GM19467 (cell line): ENCODE results near the gene PAX2.

ENCODE experiments used
- ATAC-seq: cut with Tn5 transposase; IDR thresholded peaks from one replicate; pipeline ENCODE4 v1.9.1; 2021; ENCODE audit warnings: mild to moderate bottlenecking, moderate library complexity; ENCODE audit not compliant: unreplicated experiment

The PAX2 gene

DNA sequence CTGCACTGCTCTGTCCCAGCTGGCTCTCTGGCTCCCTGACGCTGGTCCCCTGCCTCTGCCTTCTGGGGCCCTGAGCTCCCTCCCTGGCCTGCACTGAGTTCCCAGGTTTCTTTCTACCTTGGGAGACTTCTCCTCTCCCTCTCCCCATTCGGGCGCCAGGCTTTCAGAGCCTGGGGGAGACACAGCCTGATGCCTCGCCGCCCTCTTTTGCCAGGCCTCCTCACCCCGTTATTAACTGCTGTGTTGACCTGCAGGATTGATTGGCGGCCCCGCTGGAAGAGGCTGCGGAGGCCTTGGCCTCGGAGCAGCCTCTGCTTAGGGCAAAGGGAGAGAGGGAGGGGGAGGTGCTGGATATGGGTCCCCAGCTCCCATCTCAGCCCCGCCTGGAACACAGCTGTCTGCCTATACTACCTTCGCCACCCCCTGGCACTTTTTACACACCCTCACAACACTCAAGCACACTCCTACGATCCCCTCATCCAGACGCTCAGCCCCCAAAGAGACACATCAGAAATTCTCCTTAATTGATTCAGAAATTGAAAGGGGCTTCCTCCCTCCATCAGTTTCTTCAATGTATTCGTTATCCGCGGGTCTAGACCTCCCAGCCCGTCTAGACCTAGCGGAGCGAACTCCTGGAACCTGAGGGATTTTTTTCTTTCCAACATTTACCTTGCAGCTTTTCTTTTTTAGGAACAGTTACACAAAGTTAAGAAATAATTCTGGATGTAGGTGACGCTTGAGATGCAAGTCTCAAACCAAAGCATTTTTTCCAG lies 7.1 kb upstream of the PAX2 start:
- no peak for ATAC-seq

DNA sequence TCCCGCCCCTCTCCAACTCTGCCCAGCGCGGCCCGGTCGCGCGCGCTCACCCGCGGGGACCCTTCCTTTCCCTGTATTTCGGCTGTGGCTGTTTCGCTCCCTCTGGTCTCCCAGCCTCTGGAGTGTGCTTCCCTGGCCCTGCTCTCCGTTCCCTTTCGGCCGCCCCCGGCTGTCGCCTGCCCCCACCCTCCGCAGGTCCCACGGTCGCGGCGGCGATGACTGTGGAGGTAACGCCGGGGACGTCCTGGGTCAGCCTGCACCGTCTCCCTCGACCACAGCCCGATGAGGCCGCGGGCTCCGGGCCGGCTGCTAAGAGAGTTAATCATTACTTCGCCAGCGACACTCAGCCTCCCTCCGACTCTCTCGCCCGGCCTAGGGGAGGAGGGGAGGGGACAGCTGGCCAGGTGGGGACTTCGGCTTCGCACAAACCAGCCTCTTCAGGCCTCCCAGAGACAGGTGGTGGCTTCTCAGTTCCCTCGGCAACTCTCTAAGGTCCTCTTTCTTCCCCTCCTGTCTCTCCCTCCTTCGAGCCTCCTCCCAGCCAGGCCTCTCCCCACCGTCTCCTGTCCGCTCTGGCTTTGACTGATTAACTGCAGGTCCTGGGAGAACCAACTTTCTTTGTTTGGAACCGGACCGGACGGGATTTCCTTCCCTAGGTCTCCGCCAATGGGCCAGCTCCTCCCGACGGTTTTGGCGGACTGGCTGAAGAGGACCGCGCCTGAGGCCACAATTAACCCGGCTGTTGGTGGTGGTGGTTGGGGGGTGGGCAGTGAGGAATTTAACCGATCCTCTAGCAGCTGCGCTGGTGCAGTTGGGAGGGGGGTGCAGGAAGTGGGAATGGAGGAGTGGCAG lies 5.6 kb upstream of the PAX2 start:
- ATAC-seq: no peak

DNA sequence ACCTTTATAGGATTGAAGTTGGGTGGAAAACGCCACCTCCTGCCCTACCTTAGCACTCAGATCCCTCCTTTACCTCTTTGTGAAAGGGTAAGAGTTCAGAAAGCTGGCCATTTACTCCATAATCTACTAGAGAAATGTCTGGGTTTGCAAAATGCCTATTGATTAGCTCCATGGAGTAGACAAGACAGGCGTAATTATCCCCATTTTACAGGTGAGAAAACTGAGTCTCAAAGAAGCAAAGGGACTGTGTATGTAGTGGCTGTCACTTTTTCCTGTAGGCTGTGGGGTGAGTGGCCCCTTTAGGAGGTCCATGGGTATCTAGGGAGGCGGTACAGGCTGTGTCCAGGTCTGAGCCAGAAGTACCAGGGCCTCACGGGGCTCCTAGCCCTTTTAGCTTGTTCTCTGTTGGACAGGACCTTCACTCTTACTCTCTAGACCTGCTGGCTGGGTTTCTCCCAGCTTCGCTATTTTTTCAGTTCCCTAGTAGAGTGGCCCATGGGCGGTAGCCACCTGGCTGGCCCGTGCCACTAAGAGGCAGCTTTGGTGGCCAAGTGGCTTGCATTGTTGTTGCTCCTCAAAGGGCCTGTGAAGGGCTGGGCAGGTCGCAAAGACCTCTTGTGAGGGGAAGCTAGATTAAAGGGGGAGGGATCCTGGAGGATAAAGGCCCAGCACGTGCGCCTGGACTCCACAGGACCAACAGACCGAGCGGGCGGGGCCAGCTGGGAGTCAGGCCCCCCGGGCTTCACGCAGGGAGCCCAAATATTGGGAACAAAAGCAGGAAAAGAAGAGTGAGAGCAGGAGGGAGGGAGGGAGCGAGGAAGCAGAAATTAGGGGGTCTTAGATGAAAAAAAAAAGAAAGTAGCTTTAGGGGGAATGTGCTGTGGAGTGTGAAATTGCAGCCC lies 4.7 kb upstream of the PAX2 start:
- no peak for ATAC-seq

DNA sequence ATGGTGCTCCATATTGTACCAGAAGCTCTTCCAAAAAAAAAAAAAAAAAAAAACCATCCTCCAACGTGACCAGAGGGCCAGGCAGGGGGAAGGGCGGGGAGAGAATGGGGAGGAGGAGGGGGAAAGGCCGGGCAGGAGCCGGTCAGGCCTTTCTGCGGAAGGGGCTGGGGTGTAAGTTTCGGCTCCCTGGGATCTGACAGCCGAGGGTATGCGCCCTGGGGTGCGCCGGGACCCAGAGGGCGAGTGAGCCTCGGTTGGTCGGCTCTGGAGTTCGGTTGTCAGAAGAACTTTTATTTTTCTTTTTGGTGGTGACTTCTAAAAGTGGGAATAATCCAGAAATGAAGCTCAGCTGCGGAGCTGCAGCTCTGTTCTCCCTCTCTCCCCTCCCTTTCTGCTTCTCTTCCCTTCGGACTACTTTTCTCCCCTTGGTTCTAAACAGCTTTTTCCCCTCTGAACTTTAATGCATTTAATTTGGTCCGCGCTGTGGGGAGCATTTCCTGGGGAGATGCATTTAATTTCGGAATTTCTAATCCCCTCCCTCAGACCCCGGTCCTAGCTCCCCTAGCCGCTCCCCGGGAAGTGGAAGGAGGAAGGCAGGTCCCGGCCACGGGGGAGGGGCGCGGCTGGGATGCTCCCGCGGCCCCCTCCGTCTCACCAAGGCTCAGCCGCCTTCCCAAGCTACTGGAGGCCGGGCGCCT lies 3.9 kb upstream of the PAX2 start:
- ATAC-seq: no peak

DNA sequence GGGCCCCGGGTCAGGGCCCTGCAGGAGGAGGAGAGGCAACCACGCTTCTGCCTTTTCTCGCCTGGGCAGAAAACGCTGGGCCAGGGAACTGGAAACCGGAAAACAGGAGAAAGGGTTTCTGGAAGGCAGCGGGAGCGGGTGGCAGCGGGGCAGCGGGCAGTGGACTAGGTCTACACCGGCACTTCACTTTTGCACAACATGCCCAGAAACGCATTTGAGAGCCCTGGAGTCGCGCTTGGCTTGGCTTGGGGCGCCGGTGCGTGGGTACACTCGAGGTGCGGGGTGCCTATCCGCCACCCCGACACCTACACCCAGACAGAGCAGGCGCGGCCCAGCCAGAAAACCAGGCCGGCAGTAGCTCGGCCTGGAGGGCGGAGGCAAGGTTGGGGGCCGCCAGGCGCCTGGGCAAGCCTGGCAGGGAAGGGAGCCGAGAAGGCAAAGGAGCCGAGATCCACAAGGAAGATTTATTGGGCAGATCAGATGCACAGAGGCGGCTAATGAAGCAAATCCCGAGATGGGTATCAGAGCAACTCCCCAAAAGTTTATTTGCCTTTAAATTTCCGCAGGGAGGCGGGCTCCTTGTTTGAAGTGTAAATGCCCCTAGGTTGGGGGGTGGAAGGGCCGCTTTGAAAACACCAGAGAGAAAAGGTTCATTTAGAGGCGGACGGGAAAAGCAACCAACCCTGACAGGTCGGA lies 3.2 kb upstream of the PAX2 start:
- no peak for ATAC-seq

DNA sequence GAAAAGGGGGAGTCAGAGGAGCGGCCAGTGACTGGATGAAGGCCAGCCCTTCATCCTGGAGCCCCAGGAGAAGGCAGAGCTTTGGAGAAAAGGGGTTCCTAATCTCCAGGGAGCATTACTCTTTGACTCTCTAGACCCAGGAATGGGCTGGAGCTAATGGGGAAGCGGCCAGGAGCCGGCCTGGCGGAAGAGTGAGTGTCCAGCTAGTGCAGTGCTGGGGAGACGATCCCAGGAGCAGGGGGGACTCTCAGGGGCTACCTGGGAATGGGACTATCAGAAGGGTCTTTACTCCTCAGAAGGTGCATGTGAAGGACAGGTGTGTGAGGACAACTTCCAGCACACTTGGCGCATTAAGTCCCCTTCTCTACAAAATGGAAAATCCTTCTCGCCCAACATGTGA lies 2.4 kb upstream of the PAX2 start:
- ATAC-seq: no peak

DNA sequence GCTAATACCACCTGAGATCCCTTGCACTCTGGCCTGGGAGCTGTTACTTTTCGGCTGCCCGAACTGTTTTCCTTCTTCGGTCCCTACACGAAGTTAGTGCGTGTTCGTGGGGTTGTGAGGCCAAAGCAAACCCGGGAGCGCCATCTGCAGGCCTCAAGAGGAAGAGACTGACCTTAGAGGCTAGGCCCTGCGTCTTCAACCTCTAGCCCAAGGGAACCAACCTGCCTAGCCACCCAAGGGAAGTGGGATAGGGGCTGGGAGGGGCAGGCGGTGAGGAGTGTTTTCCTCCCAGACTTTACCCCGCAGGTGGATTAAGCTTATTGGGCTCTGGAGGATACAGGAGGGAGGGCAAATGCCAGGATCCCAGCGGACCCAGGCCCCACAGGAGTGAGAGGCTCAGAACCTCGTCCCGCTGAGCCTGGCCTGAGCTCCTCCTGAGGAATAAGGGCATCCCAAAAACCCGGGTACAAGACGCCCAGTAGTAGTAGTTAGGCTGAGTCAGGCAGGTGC lies 1.7 kb upstream of the PAX2 start:
- no peak for ATAC-seq

DNA sequence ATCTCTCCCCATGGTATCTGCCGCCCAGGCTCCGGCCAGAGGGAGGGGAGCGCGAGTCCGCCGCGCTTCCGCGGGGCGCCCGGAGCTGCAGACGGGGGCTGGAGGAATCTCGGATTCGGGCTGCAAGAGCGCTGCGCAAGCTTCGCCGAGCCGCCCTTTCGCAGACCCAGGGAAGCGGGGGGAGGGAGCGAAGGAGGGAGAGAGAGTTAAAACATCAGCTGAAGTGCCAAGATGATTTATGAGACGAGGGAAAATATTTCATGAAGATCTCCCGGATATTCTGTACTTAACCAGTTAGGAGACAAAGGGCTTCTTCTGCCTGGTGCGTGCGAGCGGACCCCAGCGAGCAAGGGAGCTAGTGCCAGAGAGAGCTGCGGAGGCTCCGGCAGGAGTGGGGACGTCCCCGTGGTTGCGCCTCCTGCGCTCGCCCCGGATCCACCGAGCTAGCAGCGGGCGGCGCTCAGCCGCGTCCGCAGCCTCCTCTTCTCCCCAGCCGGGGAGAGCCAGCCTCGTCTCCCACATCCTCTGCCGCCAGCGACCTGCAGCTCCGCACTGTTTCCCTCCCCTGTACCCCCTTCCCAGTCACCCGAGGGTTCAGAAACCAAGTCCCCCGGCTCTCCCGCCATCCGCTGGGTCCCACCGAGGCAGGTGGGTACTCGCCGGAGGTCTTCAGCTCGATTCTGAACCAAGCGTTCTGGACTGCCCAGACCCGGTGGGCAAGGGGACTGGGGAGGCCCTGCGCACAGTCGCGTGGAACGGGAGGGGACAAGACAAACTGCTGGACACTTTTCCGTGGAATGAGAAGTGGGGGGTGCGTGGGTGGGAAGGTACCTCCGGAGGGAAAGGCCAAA lies 1.0 kb upstream of the PAX2 start:
- no peak for ATAC-seq

DNA sequence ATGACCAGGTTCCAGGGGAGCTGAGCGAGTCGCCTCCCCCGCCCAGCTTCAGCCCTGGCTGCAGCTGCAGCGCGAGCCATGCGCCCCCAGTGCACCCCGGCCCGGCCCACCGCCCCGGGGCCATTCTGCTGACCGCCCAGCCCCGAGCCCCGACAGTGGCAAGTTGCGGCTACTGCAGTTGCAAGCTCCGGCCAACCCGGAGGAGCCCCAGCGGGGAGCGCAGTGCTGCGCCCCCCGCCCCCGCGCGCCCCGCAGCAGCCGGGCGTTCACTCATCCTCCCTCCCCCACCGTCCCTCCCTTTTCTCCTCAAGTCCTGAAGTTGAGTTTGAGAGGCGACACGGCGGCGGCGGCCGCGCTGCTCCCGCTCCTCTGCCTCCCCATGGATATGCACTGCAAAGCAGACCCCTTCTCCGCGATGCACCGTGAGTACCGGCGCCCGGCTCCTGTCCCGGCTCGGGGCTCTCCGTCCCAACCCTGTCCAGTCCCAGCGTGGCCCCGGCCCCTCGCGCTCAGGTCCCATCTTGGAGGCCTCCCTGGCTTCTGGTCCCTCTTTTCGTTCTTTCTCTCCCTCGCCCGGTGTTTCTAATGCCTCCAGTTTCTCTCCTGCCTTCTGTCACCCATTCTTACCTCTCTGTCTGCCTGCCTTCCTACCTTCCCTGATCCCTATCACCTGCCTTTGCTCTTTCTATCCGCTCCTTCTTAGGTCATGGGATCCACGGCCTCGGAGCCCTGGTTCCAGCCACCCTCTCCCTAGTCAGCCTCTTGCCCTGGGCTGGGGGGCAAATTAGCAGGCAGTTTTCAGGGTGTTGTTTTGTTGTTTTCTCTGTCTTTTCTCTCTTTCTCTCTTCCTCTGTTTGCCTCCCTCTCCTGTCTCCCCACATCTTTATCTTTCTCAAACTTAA lies 751 bp downstream of the PAX2 start:
- no peak for ATAC-seq

DNA sequence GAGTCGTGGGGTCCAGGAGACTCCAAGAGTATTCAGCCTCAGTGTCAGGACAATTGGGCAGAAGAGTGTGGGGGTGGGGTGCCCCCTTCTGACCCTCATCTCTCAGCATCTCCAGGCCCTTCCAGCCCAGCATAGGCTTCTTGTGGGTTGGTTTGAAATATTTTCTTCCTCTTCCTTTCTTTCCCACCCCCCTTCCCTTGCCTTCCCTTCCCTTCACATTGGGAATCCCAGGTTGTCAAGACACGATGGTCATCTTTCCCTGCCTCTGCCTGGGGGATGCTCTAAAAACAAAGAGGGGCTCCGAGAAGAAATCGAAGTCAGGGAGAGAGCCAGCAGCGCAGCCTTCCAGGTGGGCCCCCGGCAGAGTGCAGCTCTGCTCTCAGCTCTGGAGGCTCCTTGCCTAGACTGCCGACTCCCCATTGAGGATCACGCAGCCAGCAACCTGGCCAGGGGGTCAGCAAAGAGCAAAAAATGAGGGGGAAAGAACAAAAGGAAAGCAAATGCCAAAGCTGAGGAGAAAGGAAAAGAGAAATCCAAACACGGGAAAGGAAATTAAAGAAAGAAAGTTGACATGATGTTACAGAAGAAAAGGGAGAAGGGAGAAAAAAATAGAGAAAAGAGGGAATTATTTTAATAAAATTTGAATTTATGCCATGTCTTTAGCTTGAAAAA lies 1.5 kb downstream of the PAX2 start:
- no peak for ATAC-seq

DNA sequence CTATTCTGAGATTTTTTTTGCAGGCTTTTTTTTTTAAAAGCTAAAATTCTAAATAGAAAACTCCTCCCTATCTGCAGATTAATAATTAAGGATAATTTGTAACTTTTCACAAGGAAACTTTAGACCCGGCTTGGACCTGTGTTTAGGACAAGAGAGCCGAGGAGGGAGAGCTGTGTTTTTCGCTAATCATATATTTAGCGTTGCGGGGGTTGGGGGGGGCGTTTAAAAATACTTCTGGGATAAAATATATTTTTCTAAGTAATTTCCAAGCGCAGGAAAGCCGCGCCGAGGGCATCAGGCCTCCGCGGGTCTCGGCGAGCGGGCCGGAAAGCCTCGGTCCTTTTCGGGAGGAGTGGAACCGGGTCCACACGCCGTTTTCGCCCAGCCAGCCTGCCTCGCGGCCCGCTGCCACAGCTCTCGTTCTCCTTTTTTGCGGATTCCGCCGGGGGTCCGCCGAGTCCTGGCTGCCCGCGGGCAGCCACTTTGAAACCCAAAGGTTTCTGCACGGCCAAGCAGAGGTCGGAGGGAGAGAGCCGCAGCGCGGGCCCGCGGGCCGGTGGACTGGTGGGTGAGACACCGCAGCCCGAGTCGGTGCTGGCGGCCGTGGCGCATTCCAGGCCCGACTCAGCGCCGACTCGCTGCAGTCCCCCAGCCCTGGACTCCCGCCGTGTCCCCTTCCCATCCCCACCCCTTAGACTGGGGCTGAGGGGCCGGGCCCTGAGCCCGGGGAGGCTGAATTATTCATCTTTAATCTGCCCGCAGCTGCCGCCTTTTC lies 2.3 kb downstream of the PAX2 start:
- ATAC-seq: no peak

DNA sequence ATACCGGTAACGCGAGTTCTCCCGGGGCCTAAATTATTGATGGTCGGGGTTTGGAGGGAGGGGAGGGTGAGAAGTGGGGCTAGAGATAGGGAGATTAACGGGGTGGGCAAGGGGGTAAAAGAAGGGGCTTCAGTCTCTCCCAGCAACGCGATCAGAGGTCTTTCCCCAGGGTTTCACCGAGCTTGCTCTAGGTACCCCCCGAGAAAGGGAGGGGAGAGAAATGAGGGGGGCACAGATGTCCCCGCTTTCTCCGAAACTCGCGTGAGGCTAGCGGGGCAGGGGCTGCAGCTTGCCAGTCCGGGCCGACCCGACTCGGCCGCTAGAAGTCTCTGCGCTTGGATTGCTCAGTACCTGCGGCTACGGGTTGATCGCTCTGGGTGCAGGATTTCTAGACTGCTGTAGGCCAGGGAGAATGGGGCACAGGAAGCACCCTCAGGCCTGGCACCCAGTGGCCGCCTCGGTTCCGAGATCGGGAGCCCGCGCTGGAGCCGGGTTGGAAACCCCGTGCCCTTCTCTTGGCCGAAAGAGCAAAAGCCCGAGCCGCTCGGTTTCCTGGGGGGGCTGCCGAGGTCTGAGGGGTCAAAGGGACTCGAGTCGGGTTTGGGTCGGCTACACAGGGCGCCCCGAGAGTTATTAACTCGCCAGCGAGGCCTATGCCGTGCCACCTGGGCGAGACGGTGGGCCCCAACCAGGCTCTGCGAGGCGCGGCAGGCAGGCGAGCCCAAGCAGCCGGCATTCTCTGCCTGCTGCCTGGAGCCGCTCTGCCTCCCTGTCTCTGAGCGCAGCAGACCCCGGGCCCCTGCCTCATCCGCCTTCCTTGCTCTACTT lies 3.1 kb downstream of the PAX2 start:
- ATAC-seq: no peak

DNA sequence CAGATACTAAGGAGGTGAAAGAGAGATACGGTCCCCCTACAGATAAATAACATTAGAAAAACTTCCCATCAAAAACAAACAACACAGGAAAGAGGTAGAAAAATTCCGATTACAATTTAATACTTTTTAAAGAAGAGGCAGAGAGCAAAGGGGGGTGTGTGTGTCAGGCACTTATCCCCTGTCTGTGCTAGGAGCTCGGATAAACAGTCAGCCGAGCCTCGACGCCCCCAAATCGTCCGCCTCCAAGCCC lies 3.6 kb downstream of the PAX2 start:
- no peak for ATAC-seq

DNA sequence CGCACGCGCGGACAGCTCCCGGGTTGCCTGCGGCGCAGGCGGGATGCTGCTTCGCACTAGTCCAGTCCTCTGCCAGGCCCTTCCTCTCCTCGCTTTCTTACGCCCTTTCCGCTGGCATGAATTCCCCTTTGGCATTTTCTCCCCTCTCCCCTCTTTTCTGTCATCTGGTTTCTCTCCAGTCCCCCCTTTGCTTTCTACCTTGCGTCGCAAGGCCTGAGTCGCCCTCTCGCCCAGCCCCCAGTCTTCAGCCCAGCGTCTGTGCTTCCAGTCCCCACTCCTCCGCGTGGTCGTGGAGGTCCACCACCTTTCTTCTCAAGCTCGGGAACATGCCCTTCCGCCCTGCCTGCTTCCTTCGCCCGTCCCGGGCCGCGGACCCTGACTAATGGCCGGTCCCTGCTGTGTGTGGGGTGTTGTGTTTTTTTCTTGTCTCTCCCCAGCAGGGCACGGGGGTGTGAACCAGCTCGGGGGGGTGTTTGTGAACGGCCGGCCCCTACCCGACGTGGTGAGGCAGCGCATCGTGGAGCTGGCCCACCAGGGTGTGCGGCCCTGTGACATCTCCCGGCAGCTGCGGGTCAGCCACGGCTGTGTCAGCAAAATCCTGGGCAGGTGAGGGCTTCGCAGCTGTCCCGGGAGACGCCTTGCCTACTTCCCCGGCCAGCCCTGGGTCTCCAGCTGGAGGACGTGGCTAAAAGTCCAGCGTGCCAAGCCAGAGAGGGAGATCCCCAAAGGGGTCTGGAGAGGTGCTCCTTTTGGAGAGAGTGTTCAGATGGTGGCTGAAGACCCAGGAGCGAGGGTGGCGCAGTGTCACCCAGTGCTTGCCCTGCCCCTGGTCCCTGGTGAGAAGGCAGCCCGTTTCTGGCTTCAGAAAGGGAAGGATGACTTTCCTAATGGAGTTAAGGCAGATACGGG lies 4.2 kb downstream of the PAX2 start:
- ATAC-seq: no peak
